HG03342 (cell line): Measurements from ENCODE around the gene MAD2L2.

Experiments
- ATAC-seq: cut with Tn5 transposase; IDR thresholded peaks from one replicate; pipeline ENCODE4 v1.9.1; 2021; ENCODE audit warnings: mild to moderate bottlenecking, moderate library complexity; ENCODE audit not compliant: unreplicated experiment

MAD2L2 gene

GRCh38 chr1:11638121-11638520 lies 42.8 kb downstream of the MAD2L2 start:
- no peak for ATAC-seq

- ATAC-seq, result no peak
Measured at GRCh38 chr1:11634365-11635192, 46.4 kb downstream of the MAD2L2 start.

- no peak for ATAC-seq
Measured at GRCh38 chr1:11629184-11630016, 51.5 kb downstream of the MAD2L2 start.

- no peak for ATAC-seq
Measured at GRCh38 chr1:11628767-11629166, 52.2 kb downstream of the MAD2L2 start.

GRCh38 chr1:11626551-11626950 lies 54.4 kb downstream of the MAD2L2 start:
- ATAC-seq, result no peak
